22Rv1 (cell line): ENCODE measurements around the gene DIP2B.

ENCODE experiments used
- CTCF ChIP-seq: fragments of 450-650 bp; IDR thresholded peaks from 2 replicates; pipeline ENCODE4 v1.5.1; 2017; ENCODE audit warnings: mild to moderate bottlenecking
- ZFX ChIP-seq: fragments of 450-650 bp; IDR thresholded peaks from 2 replicates; pipeline ENCODE4 v1.6.1; 2017; ENCODE audit warnings: antibody characterized with exemption, borderline replicate concordance

DNA sequence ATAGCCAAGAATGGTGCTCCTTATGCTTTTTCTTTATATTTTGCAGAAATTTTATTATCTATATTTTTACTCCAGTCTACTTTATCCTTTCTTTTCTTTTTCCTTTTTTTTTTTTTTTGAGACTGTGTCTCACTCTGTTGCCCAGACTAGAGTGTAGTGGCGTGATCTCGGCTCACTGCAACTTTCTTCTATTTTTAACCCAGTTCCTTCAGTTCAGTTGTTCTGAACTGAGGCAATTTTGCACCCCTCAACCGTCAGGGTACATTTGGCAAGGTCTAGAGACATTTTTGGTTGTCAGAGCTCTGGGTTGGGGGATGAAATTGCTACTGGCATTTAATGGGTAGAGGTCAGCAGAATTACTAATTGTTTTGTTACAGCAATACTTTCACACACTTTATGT, 75.7 kb downstream of the DIP2B start:
- TF ChIP-seq CTCF (no peak), ZFX (no peak)
